ENCODE data around the gene CCNL1.
"Not testable (repeated sequence)": the region's sequence is repeated elsewhere in the genome, so short reads cannot be mapped to it uniquely, and the experiment has no call there.

Gene CCNL1

GRCh38 chr3:157121522-157121921 lies 38.4 kb downstream of the CCNL1 start:
- no peak for DNase-seq

- no peak for DNase-seq
Measured at GRCh38 chr3:157120071-157120892, 39.7 kb downstream of the CCNL1 start.

GRCh38 chr3:157119369-157119951 lies 40.5 kb downstream of the CCNL1 start:
- no peak for DNase-seq

- DNase-seq, result no peak
Measured at GRCh38 chr3:157117875-157118654, 41.9 kb downstream of the CCNL1 start.

GRCh38 chr3:157117206-157117605 lies 42.7 kb downstream of the CCNL1 start:
- no peak for DNase-seq

- DNase-seq, result no peak
Measured at GRCh38 chr3:157116017-157116416, 43.9 kb downstream of the CCNL1 start.

GRCh38 chr3:157115069-157116006 lies 44.6 kb downstream of the CCNL1 start:
- DNase-seq, result no peak

- no peak for DNase-seq
Measured at GRCh38 chr3:157113832-157114505, 46.0 kb downstream of the CCNL1 start.

- no peak for DNase-seq
Measured at GRCh38 chr3:157112536-157112935, 47.4 kb downstream of the CCNL1 start.

GRCh38 chr3:157111518-157111917 lies 48.4 kb downstream of the CCNL1 start:
- DNase-seq, result no peak

GRCh38 chr3:157110761-157111278 lies 49.1 kb downstream of the CCNL1 start:
- DNase-seq, result no peak

GRCh38 chr3:157109267-157110141 lies 50.4 kb downstream of the CCNL1 start:
- DNase-seq, result no peak

GRCh38 chr3:157107644-157108133 lies 52.3 kb downstream of the CCNL1 start:
- DNase-seq, result no peak

GRCh38 chr3:157107037-157107436 lies 52.9 kb downstream of the CCNL1 start:
- DNase-seq, result no peak

GRCh38 chr3:157104928-157105652 lies 54.9 kb downstream of the CCNL1 start:
- DNase-seq, result no peak

- DNase-seq, result no peak
Measured at GRCh38 chr3:157104521-157104920, 55.4 kb downstream of the CCNL1 start.

GRCh38 chr3:157103860-157104259 lies 56.1 kb downstream of the CCNL1 start:
- no peak for DNase-seq

GRCh38 chr3:157103280-157103679 lies 56.7 kb downstream of the CCNL1 start:
- DNase-seq, result no peak

- not testable (repeated sequence) for DNase-seq
Measured at GRCh38 chr3:157102595-157102994, 57.4 kb downstream of the CCNL1 start.

- DNase-seq, result no peak
Measured at GRCh38 chr3:157102098-157102497, 57.8 kb downstream of the CCNL1 start.

Data from stimulated activated CD8-positive, alpha-beta memory T cell treated with anti-CD3 and anti-CD28 coated beads, Interleukin-4, amount 100 ng/mL, for 48 hours (primary cell).